ENCODE results near the gene SSC5D. TPM values are rescaled to one million over a fixed set of nuclear protein-coding genes. Genes with fewer than 3 reads are reported as not detected.
A peak's percentile ranks its signal among the peaks of the same experiment; 100 is the strongest.
"Not testable (repeated sequence)": the region's sequence is repeated elsewhere in the genome, so short reads cannot be mapped to it uniquely, and the experiment has no call there.

Gene SSC5D
- total RNA-seq, 1 donor: 0.27 TPM

DNA sequence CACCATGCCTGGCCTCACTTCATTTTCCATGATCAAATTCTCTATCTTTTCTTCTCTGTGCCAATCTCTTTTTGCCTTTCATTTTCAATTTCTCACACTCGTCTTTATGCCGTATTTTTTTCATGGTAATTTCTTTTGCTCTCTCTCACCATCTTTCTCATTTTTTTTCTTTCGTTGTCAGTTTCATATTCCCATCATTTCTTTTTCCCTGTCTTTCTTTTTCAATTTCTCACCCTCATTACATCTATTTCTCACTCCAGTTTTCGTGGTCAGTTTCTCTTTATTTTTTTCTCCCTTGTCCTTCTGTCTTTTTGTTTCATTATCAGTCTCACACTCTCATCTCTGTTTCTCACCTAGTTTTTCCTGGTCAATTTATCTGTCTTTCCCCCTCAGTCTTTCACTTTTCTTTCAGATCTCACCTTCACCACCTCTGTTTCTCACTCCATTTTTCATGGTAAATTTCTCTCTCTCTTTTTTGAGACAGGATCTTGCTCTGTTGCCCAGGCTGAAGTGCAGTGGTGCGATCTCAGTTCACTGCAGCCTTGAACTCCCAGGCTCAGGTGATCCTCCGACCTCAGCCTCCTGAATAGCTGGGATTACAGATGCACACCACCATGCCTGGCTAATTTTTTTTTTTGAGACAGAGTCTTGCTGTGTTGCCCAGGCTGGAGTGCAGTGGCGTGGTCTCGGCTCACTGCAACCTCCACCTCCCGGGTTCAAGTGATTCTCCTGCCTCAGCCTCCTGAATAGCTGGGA, 14.1 kb downstream of the SSC5D start:
- DNase-seq (ENCODE audit: low read depth in 2 of 3, low spot score in 2 of 3): no peak

DNA sequence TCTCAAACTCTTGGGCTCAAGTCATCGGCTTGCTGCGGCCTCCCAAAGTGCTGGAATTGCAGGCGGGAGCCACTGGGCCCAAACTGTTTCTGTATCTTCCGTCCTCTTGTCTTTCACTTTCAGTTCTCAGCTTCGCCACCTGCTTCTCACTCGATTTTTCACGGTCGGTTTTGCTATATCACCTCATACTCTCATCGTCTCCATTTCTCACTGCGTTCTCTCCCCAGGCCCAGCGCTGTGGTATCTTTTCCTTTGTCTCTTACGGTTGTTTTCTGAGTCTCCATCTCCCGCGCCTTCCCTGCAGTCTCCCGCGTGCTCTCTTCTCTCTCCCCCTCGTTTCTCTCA, 14.9 kb downstream of the SSC5D start:
- no peak for DNase-seq (ENCODE audit: low read depth in 2 of 3, low spot score in 2 of 3)

DNA sequence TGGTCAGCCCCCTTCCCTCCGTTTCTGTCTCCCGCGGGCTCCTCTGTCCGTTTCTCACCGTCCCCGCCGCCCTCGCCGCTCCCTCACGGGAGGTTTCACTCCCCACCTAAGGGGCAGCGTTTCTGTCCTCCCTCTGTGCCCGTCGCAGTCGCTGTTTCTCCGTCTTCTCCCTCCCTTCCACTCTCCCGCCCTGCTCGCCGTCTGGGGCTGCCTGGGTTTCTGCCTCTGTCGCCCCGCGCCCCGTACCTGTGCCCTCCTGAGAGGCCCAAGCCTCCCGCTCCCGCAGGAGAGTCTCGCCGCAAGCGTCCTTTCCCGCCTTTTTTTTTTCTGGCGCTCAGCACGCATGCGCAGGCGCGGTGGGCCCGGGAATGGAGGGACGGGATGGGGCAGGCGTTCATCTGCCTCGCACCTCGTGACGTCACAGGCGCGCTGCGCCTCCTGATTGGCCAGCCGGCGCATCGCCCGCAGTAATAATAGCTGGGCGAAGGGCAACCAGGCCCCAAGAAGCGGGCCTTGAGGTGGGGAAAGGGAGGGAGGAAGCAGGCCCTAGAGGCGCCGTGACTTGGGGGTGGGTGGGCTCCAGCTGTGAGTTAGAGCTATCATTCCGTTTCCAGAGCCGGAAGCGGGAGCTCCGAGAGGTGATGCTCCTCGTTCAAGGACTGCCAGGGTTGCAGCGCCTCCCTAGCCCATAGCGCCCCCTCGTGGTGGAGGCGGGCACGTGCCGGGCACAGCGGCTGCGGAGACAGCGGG, 15.4 kb downstream of the SSC5D start:
- DNase-seq (ENCODE audit: low read depth in 2 of 3, low spot score in 2 of 3): peak; percentile 93 to 96 (median 94)

DNA sequence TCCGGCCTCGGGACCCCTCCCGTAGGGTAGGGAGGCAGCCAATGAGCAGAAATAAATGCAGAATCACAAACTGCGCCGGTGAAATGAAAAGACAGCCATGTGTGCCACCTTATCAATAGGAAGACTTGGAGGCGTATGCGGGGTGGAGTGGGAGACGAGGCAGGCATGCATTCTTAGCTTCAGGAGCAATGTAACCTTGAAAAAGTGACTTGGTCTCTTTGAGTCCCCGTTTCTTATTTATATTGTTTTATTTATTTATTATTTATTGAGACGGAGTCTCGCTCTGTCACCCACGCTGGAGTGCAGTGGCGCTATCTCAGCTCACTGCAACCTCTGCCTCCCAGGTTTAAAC, 16.0 kb downstream of the SSC5D start:
- DNase-seq (ENCODE audit: low read depth in 2 of 3, low spot score in 2 of 3): no peak

DNA sequence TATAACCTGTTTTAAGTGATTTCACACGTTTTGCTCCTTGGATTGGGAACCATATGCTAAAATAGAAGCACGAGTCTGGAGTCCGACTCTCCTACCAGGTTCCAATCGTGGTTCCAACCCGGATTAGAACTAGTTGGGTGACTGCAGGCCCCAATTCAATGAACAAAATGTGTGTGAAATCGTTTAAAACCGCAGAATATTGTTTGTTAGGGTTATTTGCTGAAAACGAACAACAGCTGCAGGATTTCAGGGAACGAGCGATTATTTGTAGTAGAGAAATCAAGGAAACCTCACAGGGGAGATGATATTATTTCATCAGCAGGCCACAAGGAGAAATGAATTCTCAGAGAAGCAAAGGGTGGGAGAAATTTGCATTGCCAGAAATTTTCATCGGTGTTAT, 16.7 kb downstream of the SSC5D start:
- DNase-seq (ENCODE audit: low read depth in 2 of 3, low spot score in 2 of 3): no peak

DNA sequence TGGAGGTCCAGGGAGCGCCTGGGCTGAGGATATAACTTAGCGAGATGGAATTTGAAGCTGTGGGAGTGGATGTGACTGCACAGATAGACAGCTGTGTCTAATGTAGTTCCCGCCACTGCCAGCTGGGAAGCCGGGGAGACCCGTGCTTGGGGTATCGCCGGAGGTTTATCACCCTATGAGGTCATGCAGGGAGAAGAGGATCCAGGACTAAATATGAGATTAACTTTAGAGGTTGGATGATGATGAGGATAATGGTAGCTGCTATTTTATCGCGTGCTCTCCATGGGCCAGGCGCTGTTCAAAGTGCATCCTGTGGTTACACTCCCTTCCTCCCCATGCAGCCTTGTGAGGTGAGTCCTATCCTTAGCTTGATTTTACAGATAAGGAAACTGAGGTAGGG, 19.9 kb downstream of the SSC5D start:
- DNase-seq (ENCODE audit: low read depth in 2 of 3, low spot score in 2 of 3): no peak

DNA sequence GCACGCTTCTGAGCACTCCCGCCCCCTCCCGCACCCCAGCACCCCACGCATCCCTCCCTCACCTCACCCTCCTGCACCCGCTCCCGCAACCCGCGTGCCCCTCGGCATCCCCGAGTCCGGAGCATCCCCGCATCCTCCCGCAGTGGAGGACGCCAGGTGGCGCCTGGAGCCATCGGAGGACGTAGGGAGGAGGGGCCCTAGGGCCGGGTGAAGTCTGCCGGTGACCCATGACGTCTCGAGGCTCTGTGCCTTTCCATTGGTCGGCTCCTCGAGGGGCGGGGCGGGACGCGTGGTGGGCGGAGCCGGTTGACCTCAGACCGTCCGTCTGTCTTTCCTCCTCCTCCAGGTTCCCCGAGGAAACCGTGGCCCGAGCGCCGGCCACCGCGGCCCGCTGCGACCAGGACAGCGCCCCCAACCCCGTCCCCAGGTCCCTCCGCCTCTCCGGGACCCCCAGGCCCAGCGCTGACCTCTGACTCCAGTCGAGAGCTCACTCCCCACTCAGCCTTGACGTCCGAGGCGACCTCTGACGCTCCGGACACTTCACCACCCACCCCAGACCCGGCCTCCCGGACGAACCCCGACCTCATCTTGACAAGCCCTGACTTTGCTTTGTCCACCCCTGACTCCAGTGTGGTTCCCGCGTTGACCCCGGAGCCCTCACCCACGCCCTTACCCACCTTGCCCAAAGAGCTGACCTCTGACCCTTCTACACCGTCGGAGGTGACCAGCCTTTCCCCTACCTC, 28.8 kb downstream of the SSC5D start:
- peak; percentile 83 to 93 (median 89) for DNase-seq (ENCODE audit: low read depth in 2 of 3, low spot score in 2 of 3)

DNA sequence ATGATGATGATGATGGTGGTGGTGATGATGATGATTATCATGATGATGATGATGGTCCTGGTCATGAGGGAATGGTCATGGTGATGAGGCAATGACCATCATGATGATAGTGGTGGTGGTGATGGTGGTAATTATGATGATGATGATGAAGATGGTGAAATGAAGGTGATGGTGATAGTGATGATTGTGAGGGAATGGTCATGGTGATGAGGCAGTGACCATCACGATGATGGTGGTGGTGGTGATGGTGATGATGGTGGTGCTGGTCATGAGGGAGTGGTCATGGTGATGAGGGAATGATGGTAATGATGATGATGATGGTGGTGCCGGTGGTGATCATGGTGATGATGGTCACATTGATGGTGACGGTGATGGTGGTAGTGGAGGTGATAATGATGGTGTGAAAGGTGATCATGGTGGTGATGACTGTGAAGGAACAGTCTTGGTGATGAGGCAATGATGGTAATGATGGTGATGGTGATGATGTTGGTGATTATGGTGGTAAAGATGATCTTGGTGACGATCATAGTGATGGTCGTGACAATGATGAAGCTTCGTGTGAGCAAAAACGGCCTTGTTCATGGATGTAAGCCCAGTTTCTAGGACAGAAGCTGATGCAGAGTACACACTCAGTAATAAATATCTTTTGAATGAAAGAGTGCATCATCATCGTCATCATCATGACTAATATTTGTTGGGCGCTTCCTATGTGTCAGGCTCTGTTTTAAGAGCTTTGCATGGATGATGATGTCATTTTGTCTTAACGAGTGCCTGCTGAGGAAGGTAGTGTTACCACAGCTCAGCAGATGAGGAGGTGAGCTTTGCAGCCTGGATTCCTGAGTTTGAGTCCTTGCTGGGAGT, 31.4 kb downstream of the SSC5D start:
- no peak for DNase-seq (ENCODE audit: low read depth in 2 of 3, low spot score in 2 of 3)

DNA sequence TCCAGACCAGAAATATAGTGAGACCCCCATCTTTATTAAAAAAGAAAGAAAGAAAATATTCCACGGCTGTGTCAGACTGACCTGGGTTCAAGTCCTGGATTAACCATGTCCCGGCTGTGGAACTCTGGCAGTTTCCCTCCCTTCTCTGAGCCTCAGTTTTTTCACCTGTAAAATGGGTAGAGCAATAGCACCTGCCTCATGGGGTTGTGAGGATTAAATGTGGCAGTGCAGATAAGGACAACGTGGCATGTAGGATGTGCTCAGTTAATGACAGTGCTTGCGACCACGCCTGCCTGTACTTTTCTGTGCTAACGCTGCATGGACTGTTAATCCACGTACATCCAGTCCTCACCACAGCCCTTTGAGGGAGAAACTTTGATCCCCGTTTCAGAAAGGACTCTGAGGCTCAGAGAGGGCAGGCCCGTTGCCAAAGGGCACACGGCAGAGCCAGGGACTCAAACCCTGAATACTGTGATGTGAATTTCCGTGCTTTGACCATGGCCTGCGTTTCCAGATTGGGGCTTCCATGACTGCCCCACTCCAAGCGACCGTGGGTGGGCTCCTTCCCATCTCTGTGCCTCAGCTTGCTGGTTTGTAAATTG, 32.6 kb downstream of the SSC5D start:
- no peak for DNase-seq (ENCODE audit: low read depth in 2 of 3, low spot score in 2 of 3)

DNA sequence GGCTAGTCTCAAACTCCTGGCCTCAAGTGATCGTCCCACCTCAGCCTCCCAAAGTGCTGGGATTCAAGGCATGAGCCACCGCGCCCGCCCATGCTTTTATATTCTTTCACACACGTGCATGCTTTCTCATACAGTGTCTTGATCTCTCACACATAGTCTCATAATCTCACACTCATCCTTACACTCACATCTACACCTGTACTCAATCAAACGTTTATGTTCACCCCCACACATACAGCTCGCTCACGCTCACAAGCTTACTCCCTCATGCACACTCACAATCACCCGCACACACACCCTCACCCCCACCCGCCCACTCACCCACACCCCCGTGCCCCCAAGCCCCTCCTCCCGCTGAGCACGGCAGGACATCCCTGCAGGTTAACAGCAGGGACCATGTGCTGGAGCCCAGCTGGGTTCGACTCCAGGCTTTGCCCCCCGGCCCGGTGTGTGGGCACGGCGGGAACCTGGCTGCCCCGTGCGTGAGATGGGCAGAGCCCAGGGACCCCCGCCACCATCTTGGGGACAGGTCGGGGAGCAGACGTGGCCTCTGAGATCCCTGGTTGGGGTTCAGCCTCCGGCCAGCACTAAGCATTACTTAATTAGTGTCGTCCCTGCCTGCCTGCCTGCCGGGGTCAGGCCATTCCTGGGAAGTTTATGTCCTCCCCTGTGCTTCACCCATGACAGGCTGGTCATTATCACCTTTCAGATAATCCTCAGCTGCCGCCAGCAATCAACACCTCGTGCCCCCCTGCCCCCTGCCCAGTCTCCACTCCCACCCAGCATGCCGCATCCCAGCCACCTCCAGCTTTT, 37.3 kb downstream of the SSC5D start:
- DNase-seq (ENCODE audit: low read depth in 2 of 3, low spot score in 2 of 3): no peak

DNA sequence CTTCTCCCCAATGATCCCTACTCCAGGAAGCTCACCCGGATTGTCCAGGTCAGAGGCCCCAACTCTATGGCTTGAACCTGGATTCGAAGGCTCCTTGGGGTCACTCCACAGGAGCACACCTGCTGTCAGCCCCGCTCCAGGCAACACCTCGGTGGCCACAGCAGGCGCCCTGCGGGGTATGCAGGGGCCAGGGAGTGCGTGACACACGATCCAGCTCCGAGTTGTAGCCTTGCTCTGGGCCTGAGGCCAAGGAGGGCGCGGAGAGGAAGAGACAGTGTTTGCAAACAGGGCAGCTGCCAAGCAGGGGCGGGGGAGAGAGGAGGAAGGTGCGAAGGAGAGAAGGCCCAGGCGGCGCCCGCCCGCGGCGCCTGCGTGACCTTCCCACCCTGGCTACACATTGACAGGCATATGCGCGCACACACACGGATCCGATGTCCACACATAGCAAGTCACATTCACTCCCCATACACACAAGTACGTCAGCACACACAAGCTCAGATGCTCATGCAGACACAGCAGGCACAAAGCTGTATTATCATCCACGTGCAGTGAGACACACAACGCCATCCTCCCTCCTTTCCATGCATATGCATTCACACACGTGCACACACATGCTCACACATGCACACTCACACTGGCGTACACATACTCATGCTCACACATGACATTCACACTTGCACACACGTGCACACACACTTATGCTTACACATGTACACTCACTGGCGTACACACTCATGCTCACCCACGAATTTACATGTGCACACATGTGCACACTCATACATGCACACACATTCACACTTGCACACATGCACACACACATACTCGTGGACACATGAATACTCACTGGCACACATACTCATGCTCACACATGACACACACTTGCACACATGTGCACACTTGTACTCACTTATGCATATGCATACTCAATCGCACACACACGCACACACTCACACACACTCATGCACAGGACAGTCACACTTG, 38.3 kb downstream of the SSC5D start:
- DNase-seq (ENCODE audit: low read depth in 2 of 3, low spot score in 2 of 3): peak in 2 of 3 donors; percentile 79 to 84

DNA sequence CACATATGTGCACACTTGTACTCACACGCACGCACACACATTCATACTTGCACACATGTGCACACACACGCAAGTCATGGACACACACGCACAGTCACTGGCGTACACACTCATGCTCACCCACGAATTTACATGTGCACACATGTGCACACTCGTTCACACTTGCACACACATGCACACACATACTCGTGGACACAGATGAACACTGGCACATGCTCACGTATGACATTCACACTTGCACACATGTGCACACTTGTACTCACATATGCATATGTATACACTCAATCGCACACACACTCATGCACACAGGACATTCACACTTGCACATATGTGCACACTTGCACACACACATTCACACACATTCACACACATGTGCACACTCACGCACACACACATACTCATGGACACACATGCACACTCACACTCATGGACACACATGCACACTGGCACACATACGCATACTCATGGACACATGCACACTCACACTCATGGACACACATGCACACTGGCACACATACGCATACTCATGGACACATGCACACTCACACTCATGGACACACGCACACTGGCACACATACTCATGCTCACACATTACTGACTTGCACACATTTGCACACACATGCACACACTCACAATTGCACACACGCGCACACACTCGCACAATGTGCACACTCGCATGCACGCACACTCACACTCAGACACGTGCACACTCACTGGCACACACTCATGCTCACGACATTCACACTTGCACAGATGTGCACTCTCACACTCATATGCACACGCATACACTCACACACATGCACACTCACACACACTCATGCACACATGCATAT, 39.2 kb downstream of the SSC5D start:
- DNase-seq (ENCODE audit: low read depth in 2 of 3, low spot score in 2 of 3): no peak

DNA sequence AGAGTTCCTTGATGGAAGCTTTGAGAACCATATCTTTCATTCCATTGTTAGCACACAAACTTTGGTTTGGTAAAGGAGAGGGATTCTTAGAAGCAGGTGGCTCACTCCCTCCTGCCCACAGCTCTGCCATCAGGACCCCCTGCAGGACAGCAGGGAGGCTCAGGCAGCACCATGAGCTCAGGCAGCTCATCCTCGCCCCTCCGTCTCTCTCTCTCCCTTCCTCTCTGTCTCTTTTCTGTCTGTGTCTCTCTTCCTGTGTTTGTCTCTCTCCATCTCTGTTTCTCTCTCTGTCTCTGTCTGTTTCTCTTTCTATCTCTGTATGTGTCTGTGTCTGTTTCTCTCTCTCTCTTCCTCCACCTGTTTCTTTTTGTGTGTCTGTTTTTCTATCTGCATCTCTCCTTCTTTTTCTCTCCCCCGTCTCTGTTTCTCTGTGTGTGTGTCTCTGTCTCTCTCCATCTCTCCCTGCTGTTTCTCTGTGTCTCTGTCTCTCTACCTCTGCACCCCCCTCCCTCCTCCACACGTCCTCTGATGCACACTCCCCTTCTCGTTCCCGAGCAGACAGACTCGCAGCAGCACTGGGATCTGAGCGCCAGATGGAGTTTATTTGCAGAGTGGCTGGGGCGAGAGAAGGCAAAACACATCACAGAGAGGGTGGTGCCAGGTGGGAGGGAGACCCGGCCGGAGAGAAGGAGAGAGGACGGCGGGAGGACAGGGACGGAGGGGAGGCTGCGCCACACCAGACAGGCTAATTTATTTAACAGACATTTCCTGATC, 40.0 kb downstream of the SSC5D start:
- DNase-seq (ENCODE audit: low read depth in 2 of 3, low spot score in 2 of 3): no peak

DNA sequence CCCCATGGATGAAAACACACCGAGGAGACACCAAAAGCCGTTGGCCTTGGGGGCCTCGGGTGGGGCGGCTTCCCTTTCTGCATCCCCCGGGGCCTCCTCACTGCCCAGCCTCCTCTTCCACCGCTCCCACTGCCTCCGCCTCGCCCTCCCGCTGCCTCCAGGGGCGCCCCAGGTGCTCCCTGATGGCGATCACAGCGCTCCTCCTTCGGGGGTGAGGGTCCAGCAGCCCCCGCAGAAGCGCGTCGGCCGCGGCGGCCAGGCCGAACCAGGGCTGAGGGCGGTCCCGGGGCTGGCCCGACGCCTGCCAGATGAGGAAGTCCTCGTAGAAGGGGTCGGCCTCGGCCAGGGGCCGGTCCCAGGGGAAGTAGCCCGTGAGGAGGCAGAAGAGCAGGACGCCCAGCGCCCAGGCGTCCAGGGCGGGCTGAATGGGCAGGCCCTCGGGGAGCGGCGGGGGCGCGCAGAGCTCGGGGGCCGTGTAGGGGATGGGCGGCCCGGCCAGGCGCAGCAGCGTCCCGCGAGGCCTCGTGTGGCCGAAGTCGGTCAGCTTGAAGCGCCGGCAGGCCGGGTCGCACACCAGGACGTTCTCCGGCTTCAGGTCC, 41.5 kb downstream of the SSC5D start:
- DNase-seq (ENCODE audit: low read depth in 2 of 3, low spot score in 2 of 3): no peak

DNA sequence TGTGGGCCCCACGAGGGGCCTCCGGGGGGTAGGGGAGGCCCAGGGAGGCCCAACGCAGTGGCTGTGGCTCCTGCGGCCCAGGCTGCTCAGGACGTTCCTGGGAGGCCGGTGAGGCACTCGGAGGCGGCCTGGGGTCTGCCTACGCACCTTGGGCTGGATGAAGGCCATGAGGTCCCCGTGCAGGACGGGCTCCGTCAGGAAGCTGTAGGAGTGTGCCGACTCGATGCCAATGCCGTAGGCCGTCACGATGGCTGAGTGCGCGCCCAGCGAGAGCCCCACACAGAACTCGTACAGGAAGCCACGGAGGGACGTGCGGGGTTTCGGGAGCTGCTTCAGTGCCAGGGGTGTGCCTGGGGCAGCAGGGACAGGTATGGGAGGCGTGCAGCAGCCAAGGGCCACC, 42.8 kb downstream of the SSC5D start:
- no peak for DNase-seq (ENCODE audit: low read depth in 2 of 3, low spot score in 2 of 3)

DNA sequence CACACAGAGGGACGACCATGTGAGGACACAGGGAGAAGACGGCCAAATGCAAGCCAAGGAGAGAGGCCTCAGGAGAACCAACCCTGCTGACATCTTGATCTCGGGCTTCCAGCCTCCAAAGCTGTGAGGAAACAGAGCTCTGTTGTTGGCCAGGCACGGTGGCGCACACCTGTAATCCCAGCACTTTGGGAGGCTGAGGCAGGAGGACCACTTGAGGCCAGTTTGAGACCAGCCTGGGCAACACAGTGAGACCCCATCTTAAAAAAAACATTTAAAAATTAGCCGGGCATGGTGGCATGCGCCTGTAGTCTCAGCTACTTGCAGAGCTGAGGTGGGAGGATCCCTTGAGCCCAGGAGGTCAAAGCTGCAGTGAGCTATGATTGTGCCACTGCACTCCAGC, 46.0 kb downstream of the SSC5D start:
- DNase-seq (ENCODE audit: low read depth in 2 of 3, low spot score in 2 of 3): not testable (repeated sequence)

Measured in hematopoietic multipotent progenitor cell (in vitro differentiated cells).